Right lobe of liver (tissue), 6 donors: ENCODE results near the gene SETD5. TPM values are rescaled to one million over a fixed set of nuclear protein-coding genes. Genes with fewer than 3 reads are reported as not detected.

Experiments
- ATAC-seq, 4 donors: fragments of 200-7000 bp; cut with Tn5 transposase; one replicate each; pipeline ENCODE4 v1.9.1; 2020; ENCODE audit warnings: mild to moderate bottlenecking in 4 of 4, moderate library complexity in 4 of 4
- DNase-seq, 3 donors: peaks; one replicate each; pipeline ENCODE4 v3.0.0-alpha.2; 2020
- H3K27ac ChIP-seq, 3 donors: fragments of 200-600 bp; one replicate each; pipeline ENCODE4 v1.8.0; 2022
- H3K27me3 ChIP-seq, 2 donors: fragments of 200-600 bp; one replicate each; pipeline ENCODE4 v1.8.0; 2022
- H3K36me3 ChIP-seq, 4 donors: fragments of 200-600 bp; sonication (generic) in 1 of 4; one replicate each; pipeline versions ENCODE4 v1.5.1 to v1.8.0; 2017 to 2022; ENCODE audit warnings: control low read depth in 1 of 4
- H3K4me1 ChIP-seq, 4 donors: fragments of 200-600 bp; sonication (generic) in 1 of 4; one replicate each; pipeline versions ENCODE4 v1.5.1 to v1.8.0; 2017 to 2022; ENCODE audit warnings: control low read depth in 1 of 4
- H3K4me3 ChIP-seq, 3 donors: fragments of 200-600 bp; one replicate each; pipeline ENCODE4 v1.8.0; 2022
- H3K9me3 ChIP-seq, 4 donors: fragments of 200-600 bp; sonication (generic) in 1 of 4; one replicate each; pipeline versions ENCODE4 v1.5.1 to v1.8.0; 2017 to 2022; ENCODE audit warnings: control low read depth in 1 of 4
- POLR2A ChIP-seq: fragments of 450-650 bp; IDR thresholded peaks from one replicate; pipeline ENCODE4 v1.6.1; 2017; ENCODE audit warnings: antibody characterized with exemption, mild to moderate bottlenecking
- WGBS: methylation state at CpG from one replicate; pipeline ENCODE4 v1.1.6; 2018; ENCODE audit warnings: low coverage, low lambda C conversion rate; ENCODE audit not compliant: insufficient coverage; ENCODE audit errors: missing lambda C conversion rate; 5-methylcytosine and 5-hydroxymethylcytosine counted together
- intact Hi-C, 2 donors: fragments of 100-400 bp; cut with DNase I; formaldehyde crosslinking; loops; one replicate each; pipeline versions ENCODE4 v1.11.2 to v1.14.1; 2022
- long read RNA-seq: library from polyadenylated mRNA; unstranded; transcript quantifications from one replicate; pipeline ENCODE4 v2.0.0, GENCODE V29; 2019
- total RNA-seq, 6 experiments: library from RNA; depleted of rRNA in 2 of 6; stranded (reverse); fragments of >200 nt in 2 of 6; fragmentation: NEBNext Ultra II Directional in 3 of 6; extraction: Animal tissue kit (Norgen Biotek cat#: 25700) in 3 of 6; gene quantifications; one replicate each; pipeline versions ENCODE4 v1.1.0 to v1.2.4, GENCODE V29; 2016 to 2023
- TF ChIP-seq, protein P1 (sequence below), 4 donors: fragments of 200-600 bp in 3 of 4; fragments of 450-650 bp in 1 of 4; IDR thresholded peaks; one replicate each; pipeline versions ENCODE4 v1.5.1 to v1.8.0; 2016 to 2022; ENCODE audit warnings: antibody characterized with exemption in 4 of 4, mild to moderate bottlenecking in 2 of 4
- donor health status: DM: no; HTN: yes; CAD: no.
- donor health status: DM: no; HTN: no; CAD: no.
- donor health status: DM: no; HTN: no; CAD: no.
- donor health status: DM: no; HTN: yes; CAD: no.
- donor health status: DM: no; HTN: yes; CAD: no.

SETD5 gene, protein sequence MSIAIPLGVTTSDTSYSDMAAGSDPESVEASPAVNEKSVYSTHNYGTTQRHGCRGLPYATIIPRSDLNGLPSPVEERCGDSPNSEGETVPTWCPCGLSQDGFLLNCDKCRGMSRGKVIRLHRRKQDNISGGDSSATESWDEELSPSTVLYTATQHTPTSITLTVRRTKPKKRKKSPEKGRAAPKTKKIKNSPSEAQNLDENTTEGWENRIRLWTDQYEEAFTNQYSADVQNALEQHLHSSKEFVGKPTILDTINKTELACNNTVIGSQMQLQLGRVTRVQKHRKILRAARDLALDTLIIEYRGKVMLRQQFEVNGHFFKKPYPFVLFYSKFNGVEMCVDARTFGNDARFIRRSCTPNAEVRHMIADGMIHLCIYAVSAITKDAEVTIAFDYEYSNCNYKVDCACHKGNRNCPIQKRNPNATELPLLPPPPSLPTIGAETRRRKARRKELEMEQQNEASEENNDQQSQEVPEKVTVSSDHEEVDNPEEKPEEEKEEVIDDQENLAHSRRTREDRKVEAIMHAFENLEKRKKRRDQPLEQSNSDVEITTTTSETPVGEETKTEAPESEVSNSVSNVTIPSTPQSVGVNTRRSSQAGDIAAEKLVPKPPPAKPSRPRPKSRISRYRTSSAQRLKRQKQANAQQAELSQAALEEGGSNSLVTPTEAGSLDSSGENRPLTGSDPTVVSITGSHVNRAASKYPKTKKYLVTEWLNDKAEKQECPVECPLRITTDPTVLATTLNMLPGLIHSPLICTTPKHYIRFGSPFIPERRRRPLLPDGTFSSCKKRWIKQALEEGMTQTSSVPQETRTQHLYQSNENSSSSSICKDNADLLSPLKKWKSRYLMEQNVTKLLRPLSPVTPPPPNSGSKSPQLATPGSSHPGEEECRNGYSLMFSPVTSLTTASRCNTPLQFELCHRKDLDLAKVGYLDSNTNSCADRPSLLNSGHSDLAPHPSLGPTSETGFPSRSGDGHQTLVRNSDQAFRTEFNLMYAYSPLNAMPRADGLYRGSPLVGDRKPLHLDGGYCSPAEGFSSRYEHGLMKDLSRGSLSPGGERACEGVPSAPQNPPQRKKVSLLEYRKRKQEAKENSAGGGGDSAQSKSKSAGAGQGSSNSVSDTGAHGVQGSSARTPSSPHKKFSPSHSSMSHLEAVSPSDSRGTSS (N-terminal part only)
- total RNA-seq = 10 to 100 TPM; 38.7 to 71.4 (median 52.3) TPM
- long read RNA-seq, partial matches to known transcripts = 2 of 4 reads
- long read RNA-seq, other reads (novel, unspliced or antisense) = 2 of 4 reads

DNA sequence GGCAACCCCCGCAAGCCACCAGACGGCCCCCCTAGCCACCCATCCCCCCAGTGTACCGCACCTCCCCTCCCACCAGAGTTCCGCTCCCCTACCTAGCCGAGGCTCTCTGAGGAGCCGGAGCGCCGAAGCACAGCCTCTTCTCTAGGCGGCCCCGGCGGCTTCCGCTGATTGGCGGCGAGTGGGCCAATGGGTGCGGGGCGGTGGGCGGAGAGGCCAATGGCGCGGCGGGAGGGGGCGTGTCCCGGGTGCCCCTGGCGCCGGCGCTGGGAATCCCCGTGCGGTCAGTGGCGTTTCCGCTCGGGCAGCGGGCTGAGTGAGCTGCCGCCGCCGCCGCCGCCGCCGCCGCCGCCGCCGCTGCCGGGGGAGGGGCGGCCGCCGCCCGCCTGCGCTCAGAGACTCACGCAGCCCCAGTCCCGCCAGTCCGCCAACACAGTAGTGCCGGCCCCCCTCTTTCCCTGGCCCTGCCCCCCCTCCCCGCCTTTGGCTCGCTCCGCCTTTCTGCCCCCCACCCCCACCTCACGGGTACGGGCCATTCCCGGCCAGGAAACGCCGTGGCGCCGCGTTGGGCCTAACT, at the start of gene SETD5:
TSS of gene SETD5 (plus strand) at position 284 of the 574 bp plus-strand sequence. CDS start 31,324 bp downstream, outside the sequence.
- H3K4me1 ChIP-seq = peaks cover 2 to 54% (median 28%) of the 10 kb centered on the region in 4 donors
- WGBS = 0% methylated on average over 7 of the region's 63 CpGs
- no peaks in the 10 kb centered on the region for H3K27me3 ChIP-seq
- peak within 1 kb of the TSS; percentile 84 to 87 (median 86) for H3K4me3 ChIP-seq
- ATAC-seq = peak; percentile 71 to 84 (median 78)
- intact Hi-C loops = no loop called here
- H3K36me3 ChIP-seq = peaks cover 0 to 7% (median 2%) of the 10 kb centered on the region in 4 donors
- peak within 1 kb of the TSS; percentile 91 to 96 (median 94) for H3K27ac ChIP-seq
- TF ChIP-seq, protein P1, sequence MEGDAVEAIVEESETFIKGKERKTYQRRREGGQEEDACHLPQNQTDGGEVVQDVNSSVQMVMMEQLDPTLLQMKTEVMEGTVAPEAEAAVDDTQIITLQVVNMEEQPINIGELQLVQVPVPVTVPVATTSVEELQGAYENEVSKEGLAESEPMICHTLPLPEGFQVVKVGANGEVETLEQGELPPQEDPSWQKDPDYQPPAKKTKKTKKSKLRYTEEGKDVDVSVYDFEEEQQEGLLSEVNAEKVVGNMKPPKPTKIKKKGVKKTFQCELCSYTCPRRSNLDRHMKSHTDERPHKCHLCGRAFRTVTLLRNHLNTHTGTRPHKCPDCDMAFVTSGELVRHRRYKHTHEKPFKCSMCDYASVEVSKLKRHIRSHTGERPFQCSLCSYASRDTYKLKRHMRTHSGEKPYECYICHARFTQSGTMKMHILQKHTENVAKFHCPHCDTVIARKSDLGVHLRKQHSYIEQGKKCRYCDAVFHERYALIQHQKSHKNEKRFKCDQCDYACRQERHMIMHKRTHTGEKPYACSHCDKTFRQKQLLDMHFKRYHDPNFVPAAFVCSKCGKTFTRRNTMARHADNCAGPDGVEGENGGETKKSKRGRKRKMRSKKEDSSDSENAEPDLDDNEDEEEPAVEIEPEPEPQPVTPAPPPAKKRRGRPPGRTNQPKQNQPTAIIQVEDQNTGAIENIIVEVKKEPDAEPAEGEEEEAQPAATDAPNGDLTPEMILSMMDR (IDR thresholded peaks at IDR 0.05) = no peak
- peak; percentile 93 for TF ChIP-seq POLR2A
- H3K9me3 ChIP-seq = no peaks in the 10 kb centered on the region
- DNase-seq = peak; percentile 99

DNA sequence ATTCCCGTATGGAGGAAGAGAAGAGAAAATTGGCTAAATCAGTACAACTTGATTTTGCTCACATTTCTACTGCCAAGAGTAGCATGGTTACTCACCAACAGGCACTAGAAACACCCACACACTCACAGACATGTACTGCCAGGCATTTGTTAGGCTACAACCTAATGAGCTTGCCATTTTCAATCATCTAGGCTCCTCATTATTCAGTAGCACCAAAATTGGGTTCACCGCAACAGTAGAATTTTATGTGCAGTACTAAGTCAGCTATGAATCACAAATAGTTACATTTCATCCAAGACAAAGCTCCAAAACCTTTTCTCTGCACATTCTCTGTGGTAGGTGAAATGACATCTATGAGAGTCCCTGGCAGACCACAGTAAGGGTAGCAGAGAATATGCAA, 49.5 kb upstream of the SETD5 start:
- no peak for DNase-seq
- Histone ChIP-seq H3K36me3 (no peaks in the 10 kb centered on the region), H3K9me3 (no peaks in the 10 kb centered on the region), H3K27me3 (no peaks in the 10 kb centered on the region), H3K27ac (no peak overlapping the region), H3K4me1 (peaks cover 0 to 17% (median 3%) of the 10 kb centered on the region in 4 donors), H3K4me3 (no peak overlapping the region)
- ATAC-seq = no peak
- intact Hi-C loops = no loop called here
- no peak for TF ChIP-seq POLR2A
- TF ChIP-seq, protein P1 (IDR thresholded peaks at IDR 0.05) = no peak
- WGBS = 50% methylated on average over 2 of the region's 2 CpGs

DNA sequence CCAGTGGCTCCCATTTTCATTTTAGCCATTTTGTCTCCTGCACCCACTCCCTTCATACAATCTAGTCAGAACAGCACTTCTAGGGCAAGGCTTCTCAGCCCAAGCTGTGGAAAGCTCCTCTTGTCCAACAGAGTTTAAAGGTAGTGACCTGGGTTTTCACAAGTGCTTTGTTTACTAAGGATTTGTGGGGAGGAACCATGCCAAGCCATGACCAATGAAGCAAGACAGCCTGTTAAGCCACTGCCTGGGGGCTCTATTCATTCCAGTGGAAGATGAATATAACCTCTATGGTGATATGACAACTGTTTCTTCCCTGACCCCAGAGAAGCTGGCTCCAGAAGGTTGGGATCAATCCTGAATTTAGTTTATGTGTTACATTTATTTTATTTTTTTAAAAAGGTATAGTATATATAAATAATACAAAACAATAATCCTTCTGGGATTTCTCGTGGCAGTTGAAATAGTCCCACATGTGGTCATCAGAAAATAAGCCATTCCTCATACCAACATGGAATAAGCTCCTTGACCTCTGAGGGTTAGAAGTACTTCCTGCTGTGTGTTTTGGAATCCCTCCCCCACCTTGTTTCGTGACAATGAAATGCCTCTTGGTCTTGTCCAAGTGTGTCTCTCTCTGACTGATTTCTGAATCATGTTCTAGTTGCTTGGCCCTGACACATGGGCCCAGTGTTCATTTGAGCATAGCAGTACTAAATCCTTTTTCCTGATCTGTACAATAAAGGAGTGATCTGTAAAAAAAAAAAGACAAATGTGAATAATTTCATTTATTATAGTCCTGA, 47.9 kb upstream of the SETD5 start:
- intact Hi-C loops = no loop called here
- WGBS = 64% methylated on average over 2 of the region's 2 CpGs

More for the DNA sequence above, 47.9 kb upstream of the SETD5 start:
- H3K4me3 ChIP-seq = no peak overlapping the region
- peaks cover 0 to 31% (median 7%) of the 10 kb centered on the region in 4 donors for H3K4me1 ChIP-seq
- no peak for TF ChIP-seq POLR2A
- TF ChIP-seq, protein P1 (IDR thresholded peaks at IDR 0.05) = no peak
- H3K9me3 ChIP-seq = no peaks in the 10 kb centered on the region
- no peak overlapping the region for H3K27ac ChIP-seq
- no peaks in the 10 kb centered on the region for H3K36me3 ChIP-seq
- H3K27me3 ChIP-seq = no peaks in the 10 kb centered on the region
- peak; percentile 29 to 60 (median 42) for ATAC-seq
- peak in 1 of 3 donors; percentile 63 for DNase-seq
